HG03342 (cell line): ENCODE results near the gene PDGFD.
A peak's percentile ranks its signal among the peaks of the same experiment; 100 is the strongest.

ENCODE experiments used
- ATAC-seq: cut with Tn5 transposase; IDR thresholded peaks from one replicate; pipeline ENCODE4 v1.9.1; 2021; ENCODE audit warnings: mild to moderate bottlenecking, moderate library complexity; ENCODE audit not compliant: unreplicated experiment

Gene PDGFD

DNA sequence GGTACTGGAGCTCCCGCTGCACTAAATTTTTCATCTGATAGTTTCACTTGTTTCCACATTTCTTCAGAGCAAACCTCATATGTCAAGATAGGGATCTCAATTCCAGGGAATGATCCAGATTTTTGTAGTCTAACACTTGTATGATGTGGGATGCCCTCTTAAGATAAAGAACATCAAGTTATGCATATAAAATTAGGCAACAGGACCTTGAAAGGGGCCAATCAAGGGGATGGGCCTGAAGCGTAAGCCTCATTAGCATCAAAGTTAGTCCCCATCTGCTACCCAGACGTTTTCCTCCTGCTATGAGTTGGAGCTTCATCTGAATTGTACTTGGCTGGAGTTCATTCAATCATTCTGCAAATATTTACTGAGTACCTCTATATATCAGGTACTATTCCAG is 17.5 kb downstream of the PDGFD start:
- no peak for ATAC-seq

DNA sequence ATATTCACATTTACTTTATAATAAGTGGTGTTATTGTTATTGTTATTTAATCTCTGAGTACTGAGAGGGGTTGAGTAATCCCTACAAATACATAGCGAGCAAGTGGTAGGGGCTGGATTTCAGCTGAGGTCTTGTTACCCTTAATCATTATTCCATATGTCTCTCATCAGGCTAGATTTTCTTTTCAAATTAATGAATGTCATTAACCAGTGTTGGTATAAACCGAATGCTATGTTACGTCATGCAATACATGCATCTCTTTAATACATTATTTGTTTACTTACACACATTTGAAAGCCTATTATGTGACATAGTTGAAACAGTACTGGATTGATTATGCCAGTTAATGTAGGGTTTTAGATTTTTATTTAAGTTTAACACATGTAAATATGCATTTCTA is 18.9 kb downstream of the PDGFD start:
- ATAC-seq = no peak

DNA sequence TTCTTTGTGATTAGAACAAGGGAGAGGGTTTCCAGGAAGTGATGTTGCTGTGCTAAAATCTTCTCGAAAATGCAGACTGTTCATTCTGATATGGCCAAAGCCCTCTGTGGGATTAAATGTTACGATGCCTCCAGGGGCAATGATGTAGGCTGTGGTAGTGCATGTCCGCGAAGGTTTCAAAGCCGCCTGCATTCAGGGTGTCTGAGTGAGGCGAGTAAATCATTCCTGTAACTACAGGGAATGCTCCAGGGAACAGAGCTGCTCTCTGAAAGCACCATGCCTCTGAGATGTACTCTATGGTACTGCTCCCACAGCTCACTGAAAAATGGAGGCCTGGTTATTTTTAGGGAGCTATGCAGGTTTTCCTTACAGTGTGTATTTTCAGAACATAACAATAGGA is 21.2 kb downstream of the PDGFD start:
- ATAC-seq = no peak

DNA sequence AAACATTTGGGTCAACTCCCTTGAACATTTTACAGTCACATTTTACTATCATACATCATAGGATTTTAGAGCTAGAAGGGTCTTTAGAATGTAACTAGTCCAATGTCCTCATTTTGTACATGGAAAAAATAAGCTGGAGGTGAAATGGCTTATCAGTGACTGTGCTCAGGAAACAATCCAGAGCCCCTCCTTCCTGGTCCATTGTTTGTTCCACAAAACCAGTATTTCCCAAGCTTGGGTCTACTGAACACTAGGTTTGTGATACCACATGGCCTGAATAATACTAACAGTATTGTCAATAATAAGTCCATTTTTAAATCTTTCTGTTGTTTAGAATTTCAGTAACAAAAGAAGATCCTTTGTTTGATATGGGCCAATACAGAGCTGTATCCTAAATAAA is 27.1 kb downstream of the PDGFD start:
- ATAC-seq = no peak

DNA sequence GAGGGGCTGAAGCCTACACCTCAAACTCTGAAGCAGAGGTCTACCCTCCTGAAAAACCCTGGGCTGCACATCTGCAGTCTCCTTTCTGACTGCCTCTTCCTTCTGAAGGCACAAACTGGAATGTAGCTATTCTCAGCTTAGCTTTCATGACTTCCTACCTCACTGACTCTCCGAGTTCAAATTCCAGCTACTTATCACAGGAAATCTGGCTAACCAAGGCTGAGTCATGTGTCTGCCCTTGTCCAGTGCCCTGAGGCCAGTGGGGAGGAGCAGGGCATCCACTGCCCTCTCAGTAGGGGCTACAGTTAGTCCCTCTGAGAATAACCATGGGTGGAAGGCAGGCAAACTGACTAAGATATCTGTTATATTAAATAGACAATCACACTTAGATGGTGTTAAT is 29.2 kb downstream of the PDGFD start:
- no peak for ATAC-seq

DNA sequence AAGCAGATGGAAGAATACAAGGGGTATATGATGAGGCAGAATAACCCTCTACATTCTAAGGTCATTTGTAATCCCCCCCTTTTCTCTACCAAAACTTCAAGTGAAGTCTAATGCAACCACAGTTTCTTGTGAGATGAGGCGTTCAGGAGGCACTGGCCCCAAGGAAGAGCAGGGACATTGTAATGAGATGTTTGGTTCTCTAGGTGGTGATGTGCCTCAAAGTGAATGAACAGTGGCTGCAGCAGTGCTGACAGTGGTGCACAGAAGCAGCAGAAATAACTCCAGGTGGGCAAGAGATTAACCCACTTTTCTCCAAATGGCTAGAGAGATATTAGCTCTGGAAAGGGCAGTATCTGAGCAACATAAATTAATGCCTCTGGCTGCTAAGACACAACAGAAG is 33.8 kb downstream of the PDGFD start:
- no peak for ATAC-seq

DNA sequence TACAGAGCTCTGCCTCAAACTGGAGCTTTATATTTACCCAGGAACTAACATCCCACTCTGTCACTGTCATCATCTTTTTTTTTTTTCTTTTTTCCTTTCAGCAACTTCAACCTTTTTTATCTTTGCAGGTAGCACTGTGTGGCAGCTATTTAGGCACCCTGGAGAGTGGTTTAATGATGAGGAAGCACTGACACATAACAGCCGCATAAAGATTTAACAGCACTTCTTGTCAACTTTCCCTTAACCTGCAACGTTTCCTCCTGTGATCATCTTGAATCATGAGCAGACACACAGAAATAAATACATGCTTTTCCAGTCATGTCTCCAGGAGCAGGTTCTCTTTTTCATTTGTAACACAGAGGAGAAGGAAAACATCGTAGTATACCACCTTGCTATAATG is 34.8 kb downstream of the PDGFD start:
- no peak for ATAC-seq

DNA sequence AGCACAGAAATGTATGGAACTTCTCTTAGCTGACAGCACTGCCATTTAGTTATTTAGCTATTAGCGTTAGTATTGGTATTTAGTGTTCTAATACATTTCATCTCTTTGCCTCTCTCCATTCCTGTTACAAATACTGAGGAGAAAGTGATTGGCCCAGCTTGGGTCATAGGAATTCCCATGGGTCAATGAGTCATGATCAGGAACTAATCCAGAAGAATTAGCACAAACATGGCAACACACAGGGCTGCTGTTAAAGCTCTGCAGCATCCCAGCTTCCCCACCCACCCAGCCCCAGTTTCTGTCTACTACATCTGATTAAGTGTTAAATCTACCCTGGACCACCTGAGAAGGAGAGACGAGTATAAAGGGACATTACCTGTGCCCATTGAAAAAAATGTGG is 36.1 kb downstream of the PDGFD start:
- ATAC-seq = no peak

DNA sequence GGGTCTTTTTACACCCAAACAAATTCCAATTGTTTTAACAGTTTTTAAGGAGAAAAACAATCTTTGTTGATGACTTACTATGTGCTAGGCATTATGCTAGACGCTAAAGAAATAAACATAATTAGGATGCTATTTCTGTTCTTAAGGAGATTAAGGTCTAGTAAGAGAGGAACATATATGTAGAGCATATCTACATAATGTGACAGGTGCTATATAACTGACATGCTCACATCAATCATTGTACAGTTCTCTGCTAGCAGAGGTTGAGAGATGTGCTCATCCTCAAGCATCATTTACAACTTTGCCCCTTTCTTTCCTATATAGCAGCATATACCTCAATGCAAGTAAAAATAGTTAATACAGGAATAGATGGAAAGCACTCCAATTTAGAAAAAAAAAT is 37.5 kb downstream of the PDGFD start:
- no peak for ATAC-seq

DNA sequence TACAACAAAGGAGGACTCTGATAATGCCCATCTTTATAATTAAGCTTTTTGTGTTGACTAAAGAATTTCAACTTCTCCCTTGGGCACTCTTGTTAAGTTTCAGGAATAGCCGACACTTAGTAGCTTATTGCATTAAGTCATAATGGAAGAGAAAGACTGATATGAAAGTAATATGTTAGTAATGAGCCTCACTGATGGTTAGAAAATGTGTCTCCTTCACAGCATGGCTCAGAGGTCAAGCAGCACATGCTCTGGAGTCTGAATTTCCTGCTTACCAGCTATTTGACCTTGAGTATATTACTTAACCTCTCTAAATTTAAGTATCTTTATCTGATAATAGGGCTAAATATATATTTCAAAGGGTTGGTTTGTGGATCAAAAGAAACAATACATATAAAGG is 39.0 kb downstream of the PDGFD start:
- no peak for ATAC-seq

DNA sequence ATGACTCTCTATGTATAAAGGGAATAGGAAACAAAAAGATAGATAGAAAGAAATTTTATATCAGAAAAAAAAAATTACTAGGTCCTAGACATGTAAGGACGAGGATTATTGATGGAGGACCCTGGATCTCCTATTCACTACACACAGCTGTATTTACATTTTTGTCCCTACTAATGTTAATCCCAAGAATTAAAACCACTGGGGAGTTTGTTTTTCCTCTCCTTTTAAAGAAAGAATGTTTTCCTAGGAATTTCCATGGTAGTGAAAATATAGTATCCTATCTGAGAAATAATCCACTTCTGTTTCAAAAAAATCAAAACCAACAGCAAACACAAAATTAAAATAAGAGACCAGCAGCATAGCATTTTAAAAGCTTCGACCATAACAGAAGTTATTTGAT is 41.1 kb downstream of the PDGFD start:
- ATAC-seq = no peak

DNA sequence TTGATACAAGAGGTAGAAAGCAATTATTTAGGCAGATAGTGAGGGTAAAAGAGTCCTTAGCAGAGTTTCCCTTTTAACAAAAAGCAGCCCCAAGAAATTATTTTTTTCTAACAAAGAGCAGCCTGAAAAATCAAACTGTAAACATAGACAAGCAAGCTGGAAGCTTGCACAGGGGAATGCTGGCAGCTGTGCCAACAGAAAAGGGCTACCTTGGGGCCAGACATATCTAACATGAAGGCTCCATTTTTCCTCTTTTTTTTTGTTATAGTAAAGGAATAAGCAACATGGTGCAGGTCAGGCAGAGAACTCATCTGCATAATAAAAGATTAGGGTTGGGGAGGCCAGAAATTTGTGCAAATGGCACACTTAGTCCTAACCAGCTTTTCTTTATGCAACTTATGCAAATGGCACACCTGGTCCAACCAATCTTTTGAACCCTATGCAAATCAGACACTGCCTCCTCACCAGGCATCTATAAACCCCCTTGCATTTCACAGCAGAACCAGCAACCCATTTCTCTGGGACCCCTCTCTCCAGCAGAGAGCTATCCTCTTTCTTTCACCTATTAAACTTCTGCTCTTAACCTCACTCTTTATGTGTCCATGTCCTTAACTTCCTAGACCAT is 41.8 kb downstream of the PDGFD start:
- ATAC-seq = no peak

DNA sequence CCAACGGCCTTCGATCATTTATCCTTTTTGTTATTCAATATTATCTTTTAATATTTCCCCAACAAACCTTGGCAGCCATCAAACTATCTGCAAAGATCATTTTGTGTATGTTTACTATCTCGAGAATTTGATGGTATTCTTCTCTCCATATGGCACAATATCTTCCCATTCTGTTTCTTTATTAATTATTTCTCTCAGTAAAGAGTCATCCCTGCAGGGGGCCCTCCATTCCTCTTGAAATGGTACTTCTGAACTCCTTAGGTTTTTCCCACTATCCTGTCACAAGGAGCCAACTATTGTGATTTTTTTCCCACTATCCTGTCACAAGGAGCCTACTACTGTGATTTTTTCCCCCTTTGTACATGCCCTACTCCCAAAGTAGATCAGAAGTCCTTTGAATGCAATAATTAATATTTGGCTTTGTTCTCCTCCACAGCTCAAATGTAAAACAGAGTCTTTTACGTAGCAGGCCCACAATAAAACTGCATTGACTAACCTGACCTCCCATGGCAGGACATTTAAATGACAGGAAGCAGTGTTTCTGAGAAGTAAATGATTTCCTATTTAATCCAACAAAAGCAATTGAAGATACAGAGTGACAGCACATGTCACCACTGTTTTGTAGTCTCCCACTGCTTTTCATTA is 43.3 kb downstream of the PDGFD start:
- ATAC-seq = no peak

DNA sequence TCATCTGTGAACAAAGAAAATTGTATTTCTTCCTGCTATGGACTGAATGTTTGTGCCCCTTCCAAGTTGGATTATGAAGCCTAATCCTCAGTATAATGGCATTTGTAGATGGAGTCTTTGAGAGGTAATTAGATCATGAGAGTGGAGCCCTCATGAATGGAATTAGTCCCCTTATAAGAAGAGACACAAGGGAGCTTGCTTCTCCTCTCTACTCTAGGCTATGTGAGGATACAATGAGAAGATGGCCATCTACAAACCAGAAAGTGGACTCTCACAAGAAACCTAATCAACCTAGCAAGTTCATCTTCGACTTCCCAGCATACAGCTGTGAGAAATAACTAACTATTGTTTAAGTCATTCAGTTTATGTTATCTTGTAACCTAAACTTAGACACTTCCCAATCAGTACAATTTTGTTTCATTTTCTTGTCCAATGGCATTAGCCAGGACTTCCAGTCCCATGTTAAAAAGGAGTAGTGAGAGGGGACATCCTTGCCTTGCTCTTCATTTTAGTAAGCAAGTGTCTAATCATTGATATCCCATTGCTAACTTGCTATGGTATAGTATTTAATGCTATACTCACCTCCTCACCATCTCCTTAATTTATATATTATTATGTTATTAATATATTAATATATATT is 45.7 kb downstream of the PDGFD start:
- no peak for ATAC-seq

DNA sequence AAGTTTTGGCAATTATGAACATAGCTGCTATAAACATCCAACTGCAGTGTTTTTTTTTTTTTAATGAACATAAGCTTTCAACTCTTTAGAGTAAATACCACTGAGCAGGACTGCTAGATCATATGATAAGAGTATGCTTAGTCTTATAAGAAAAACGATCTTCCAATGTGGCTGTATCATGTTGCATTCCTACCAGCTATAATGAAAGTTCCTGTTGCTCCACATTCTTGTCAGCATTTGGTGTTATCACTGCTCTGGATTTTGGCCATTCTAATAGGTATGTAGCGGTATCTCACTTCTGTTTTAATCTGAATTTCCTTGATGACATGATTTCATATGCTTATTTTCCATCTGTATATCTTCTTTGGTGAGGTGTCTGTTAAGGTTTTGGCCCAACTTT is 50.4 kb downstream of the PDGFD start:
- ATAC-seq = no peak

DNA sequence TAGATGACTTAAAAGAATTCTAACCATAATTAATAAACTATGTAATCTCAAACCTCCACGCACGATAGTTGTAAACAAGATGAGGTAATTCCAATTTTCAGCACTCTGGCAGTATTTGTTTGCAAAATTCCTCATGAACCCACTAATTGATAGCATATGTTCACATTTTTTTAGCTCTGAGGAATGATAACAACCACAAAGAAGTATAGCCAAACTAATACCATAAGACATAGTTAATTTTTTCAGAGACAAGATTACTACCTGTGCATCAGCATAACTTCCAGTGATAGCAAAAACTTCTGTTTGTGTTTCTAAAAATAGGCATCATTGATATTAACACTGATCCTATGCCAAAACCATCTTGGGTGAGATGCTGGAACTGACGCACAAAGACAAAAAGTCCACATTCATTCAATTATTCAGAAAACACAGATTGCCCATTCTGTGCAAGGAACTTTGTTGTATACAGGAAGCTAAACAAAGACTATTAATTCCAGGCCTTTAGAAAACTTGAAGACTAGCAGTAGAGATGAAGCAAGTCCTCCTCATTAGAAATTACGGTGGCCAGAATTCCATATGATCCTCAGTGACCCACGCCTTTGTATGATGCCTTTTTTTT is 57.7 kb downstream of the PDGFD start:
- no peak for ATAC-seq

DNA sequence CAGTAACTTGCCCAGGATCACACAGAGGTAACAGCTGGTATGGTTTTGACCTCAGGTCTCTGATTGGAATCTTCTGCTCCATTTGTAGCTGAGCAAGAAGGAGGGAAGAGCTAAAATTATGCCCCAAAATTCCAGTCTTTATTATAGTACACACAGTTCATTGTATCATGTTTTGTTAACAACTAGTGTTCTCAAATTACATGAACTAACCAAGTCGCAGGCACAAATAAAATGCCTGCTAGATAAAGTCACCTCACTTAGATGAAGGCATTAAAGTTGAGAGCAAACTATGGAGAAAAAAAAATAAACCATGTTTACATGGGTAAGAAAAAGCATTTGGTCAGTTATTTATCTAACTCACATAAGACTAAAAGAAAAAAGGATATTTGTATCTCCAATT is 58.8 kb downstream of the PDGFD start:
- no peak for ATAC-seq

DNA sequence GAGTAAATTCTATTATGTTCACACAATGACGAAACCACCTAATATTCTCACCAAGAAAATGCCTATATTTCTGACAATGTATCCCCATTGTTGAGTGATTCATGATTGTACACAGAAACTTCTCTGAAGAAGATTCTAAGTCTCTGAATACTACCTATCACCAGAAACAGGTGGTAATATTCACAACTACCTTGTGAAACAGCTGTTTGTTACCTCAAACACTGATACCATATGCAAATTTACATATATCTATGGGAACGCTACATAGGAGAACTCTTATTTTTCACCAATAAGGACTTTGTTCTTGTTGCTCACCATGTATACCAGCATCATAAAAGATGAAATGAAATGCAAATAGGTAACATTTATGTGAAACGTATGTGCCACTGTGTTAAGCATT is 59.3 kb downstream of the PDGFD start:
- no peak for ATAC-seq

DNA sequence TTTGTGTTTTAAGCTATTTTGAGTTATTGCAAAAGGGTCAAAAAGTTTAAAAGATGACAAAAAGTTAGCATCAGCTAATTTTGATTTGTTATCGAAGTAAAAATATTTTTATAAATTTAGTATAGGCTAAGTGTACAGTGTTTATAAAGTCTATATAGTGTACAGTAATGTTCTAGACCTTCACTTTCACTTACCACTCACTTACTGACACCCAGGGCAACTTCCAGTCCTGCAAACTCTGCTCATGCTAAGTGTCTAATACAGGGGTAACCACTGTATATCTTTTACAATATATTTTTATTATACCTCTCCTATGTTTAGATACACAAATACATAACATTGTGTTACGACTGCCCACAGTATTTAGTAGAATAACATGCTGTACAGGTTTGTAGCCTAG is 59.7 kb downstream of the PDGFD start:
- ATAC-seq = no peak

DNA sequence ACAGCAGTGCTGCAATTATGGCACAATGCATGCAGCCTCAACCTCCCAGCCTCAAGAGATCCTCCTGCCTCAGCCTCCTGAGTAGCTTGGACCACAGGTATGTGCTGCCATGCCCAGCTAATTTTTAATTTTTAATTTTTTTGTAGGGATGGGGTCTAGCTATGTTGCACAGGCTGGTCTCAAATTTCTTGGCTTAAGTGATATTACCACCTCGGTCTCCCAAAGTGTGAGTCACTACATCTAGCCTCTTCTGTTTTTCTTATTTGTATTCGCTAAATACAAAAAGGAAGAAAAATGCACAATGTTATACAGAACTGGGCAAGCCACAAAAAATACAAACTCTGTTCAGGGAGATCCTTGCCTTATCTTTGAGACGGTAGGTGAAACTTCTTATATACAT is 65.4 kb downstream of the PDGFD start:
- no peak for ATAC-seq

DNA sequence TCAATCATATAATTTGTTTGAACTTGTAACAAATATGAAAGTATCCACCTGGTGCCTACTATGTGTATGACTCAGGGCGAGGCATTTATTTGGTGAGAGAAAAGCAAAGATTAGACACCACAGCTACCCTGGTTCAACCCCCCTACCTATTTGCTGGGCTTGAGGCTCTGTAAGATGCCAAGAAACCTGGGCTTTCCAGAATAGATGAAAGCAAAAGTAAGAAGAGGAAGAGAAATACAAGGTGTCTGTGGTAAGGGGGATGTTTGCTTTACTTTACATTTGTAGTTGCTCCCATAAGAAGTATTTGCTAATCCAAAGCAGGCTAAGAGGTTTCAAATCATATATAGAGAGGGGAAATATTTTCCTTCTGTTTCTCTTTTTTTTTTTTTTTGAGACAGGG is 65.8 kb downstream of the PDGFD start:
- peak; percentile 76 for ATAC-seq

DNA sequence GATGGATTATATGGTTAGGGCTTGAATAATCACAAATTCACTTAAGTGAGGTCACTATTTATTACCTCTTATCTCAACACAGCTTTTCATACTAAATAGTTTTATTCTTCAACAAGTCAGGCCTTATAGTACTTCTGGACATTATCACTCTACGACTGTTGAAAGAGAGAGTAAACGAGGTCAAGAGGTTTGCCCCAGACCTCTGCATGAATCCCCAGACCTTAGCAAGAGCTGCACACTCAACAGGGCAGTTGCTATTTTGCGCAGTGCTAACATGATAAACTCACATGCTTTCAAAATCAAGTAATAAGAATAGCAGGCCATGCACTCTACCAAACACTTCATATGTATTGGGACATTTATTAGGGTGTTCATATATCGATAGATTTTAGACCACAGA is 67.0 kb downstream of the PDGFD start:
- no peak for ATAC-seq
